Right lobe of liver (tissue), 6 donors: ENCODE results near the gene ASB13. TPM values are rescaled to one million over a fixed set of nuclear protein-coding genes. Genes with fewer than 3 reads are reported as not detected.

Source experiments
- ATAC-seq, 4 donors: fragments of 200-7000 bp; cut with Tn5 transposase; one replicate each; pipeline ENCODE4 v1.9.1; 2020; ENCODE audit warnings: mild to moderate bottlenecking in 4 of 4, moderate library complexity in 4 of 4
- DNase-seq, 3 donors: peaks; one replicate each; pipeline ENCODE4 v3.0.0-alpha.2; 2020
- H3K27ac ChIP-seq, 3 donors: fragments of 200-600 bp; one replicate each; pipeline ENCODE4 v1.8.0; 2022
- H3K27me3 ChIP-seq, 2 donors: fragments of 200-600 bp; one replicate each; pipeline ENCODE4 v1.8.0; 2022
- H3K36me3 ChIP-seq, 4 donors: fragments of 200-600 bp; sonication (generic) in 1 of 4; one replicate each; pipeline versions ENCODE4 v1.5.1 to v1.8.0; 2017 to 2022; ENCODE audit warnings: control low read depth in 1 of 4
- H3K4me1 ChIP-seq, 4 donors: fragments of 200-600 bp; sonication (generic) in 1 of 4; one replicate each; pipeline versions ENCODE4 v1.5.1 to v1.8.0; 2017 to 2022; ENCODE audit warnings: control low read depth in 1 of 4
- H3K4me3 ChIP-seq, 3 donors: fragments of 200-600 bp; one replicate each; pipeline ENCODE4 v1.8.0; 2022
- H3K9me3 ChIP-seq, 4 donors: fragments of 200-600 bp; sonication (generic) in 1 of 4; one replicate each; pipeline versions ENCODE4 v1.5.1 to v1.8.0; 2017 to 2022; ENCODE audit warnings: control low read depth in 1 of 4
- POLR2A ChIP-seq: fragments of 450-650 bp; IDR thresholded peaks from one replicate; pipeline ENCODE4 v1.6.1; 2017; ENCODE audit warnings: antibody characterized with exemption, mild to moderate bottlenecking
- WGBS: methylation state at CpG from one replicate; pipeline ENCODE4 v1.1.6; 2018; ENCODE audit warnings: low coverage, low lambda C conversion rate; ENCODE audit not compliant: insufficient coverage; ENCODE audit errors: missing lambda C conversion rate; 5-methylcytosine and 5-hydroxymethylcytosine counted together
- intact Hi-C, 2 donors: fragments of 100-400 bp; cut with DNase I; formaldehyde crosslinking; loops; one replicate each; pipeline versions ENCODE4 v1.11.2 to v1.14.1; 2022
- total RNA-seq, 6 experiments: library from RNA; depleted of rRNA in 2 of 6; stranded (reverse); fragments of >200 nt in 2 of 6; fragmentation: NEBNext Ultra II Directional in 3 of 6; extraction: Animal tissue kit (Norgen Biotek cat#: 25700) in 3 of 6; gene quantifications; one replicate each; pipeline versions ENCODE4 v1.1.0 to v1.2.4, GENCODE V29; 2016 to 2023
- TF ChIP-seq, protein P1 (sequence below), 4 donors: fragments of 200-600 bp in 3 of 4; fragments of 450-650 bp in 1 of 4; IDR thresholded peaks; one replicate each; pipeline versions ENCODE4 v1.5.1 to v1.8.0; 2016 to 2022; ENCODE audit warnings: antibody characterized with exemption in 4 of 4, mild to moderate bottlenecking in 2 of 4
- donor health status: DM: no; HTN: yes; CAD: no.
- donor health status: DM: no; HTN: no; CAD: no.
- donor health status: DM: no; HTN: no; CAD: no.
- donor health status: DM: no; HTN: yes; CAD: no.
- donor health status: DM: no; HTN: yes; CAD: no.

ASB13 gene
- total RNA-seq, 6 experiments from 2014 or later: 19.7 to 117 (median 64.7) TPM

DNA sequence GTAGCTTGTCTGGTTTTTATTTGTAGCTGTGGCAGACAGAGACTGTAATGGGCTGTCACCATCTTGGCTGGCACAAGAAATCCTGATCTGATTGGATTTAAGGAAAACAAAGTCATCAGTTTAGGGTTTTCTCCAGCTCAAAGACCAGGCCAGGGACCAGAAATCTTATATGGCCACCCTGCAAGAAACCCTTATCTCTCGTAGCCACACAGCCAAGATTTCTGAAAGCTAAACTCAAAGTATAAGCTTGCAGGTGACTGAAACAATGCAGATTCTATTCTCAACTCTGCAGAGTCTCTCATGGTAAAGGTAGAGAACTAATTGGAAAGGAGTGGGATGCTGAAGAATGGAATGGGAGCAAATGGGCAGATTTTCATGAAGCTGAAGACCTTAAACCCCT lies 3.2 kb upstream of the ASB13 start:
- ATAC-seq (no peak), DNase-seq (no peak)
- TF ChIP-seq, protein P1, sequence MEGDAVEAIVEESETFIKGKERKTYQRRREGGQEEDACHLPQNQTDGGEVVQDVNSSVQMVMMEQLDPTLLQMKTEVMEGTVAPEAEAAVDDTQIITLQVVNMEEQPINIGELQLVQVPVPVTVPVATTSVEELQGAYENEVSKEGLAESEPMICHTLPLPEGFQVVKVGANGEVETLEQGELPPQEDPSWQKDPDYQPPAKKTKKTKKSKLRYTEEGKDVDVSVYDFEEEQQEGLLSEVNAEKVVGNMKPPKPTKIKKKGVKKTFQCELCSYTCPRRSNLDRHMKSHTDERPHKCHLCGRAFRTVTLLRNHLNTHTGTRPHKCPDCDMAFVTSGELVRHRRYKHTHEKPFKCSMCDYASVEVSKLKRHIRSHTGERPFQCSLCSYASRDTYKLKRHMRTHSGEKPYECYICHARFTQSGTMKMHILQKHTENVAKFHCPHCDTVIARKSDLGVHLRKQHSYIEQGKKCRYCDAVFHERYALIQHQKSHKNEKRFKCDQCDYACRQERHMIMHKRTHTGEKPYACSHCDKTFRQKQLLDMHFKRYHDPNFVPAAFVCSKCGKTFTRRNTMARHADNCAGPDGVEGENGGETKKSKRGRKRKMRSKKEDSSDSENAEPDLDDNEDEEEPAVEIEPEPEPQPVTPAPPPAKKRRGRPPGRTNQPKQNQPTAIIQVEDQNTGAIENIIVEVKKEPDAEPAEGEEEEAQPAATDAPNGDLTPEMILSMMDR (IDR thresholded peaks at IDR 0.05): no peak
- TF ChIP-seq POLR2A: no peak
- Histone ChIP-seq H3K9me3 (no peaks in the 10 kb centered on the region), H3K27ac (no peak overlapping the region), H3K27me3 (no peaks in the 10 kb centered on the region), H3K4me3 (no peak overlapping the region), H3K4me1 (peaks cover 0 to 22% (median 9%) of the 10 kb centered on the region in 4 donors), H3K36me3 (no peaks in the 10 kb centered on the region)
- WGBS: 88% methylated on average over 1 of the region's 1 CpG
- intact Hi-C loops: no loop called here

DNA sequence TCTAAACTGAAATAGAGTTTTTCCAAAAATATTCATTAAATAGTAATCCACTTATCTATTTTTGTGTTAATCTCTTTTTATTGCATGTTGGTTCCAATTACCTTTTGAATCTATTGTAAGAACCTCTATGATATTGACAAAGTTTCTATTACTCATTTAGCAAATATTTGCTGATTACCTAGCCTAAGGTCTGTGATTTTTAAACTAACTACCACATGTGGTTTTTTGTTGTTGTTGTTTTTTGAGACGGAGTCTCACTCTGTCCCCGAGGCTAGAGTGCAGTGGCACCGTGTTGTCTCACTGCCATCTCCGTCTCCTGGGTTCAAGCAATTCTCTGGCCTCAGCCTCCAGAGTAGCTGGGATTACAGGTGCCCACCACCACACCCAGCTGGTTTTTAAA lies 2.0 kb upstream of the ASB13 start:
- H3K4me1 ChIP-seq: peaks cover 0 to 32% (median 14%) of the 10 kb centered on the region in 4 donors
- H3K9me3 ChIP-seq: no peaks in the 10 kb centered on the region
- intact Hi-C loops: no loop called here
- TF ChIP-seq, protein P1 (IDR thresholded peaks at IDR 0.05): no peak
- TF ChIP-seq POLR2A: no peak
- WGBS: 39% methylated on average over 3 of the region's 4 CpGs
- H3K36me3 ChIP-seq: no peaks in the 10 kb centered on the region
- DNase-seq (no peak), ATAC-seq (peak; percentile 4 to 59 (median 52))
- H3K4me3 ChIP-seq: no peak overlapping the region
- H3K27ac ChIP-seq: no peak overlapping the region
- no peaks in the 10 kb centered on the region for H3K27me3 ChIP-seq

DNA sequence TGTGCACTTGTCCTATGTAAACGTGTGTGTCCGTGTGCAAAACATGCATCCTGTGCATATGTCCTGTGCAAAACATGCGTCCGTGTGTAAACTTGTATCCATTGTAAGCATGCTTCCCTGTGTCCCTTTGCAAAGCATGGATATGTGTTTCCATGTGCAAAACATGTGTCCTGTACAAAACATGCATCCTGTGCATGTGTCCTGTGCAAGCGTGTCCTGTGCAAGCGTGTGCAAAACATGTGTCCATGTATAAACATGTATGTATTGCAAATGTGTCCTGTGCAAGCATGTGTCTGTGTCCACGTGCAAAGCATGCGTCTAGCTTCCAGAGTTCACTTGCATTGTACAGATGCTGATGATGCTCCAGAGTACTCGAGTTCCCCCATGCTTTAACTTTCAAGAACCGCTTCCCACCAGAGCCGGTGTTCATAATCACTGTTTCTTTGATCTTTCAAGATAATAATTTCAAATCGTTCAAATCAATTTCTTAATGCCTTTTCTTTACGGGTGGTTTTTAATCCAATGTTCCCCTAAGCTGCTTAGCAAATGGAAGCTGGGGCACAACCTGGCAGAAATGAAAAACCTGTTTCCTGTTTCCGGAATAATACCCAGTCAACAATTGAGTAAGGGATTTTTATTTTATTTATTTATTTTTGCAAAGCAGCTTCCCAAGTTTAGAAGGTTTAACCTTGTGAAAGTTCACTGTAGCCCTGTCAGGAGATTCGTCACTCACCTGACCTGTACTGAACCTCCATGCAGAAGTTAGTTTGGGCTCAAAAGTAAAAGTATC lies 641 bp upstream of the ASB13 start:
- WGBS: 31% methylated on average over 15 of the region's 15 CpGs
- TF ChIP-seq, protein P1 (IDR thresholded peaks at IDR 0.05): no peak
- TF ChIP-seq POLR2A: no peak
- intact Hi-C loops: no loop called here
- no peak for DNase-seq
- H3K27ac ChIP-seq: peak overlapping the region in 1 of 3 donors; percentile 83
- ATAC-seq: no peak
- H3K36me3 ChIP-seq: no peaks in the 10 kb centered on the region
- H3K4me3 ChIP-seq: peak overlapping the region; percentile 93 to 97 (median 96)
- no peaks in the 10 kb centered on the region for H3K27me3 ChIP-seq
- H3K9me3 ChIP-seq: no peaks in the 10 kb centered on the region
- H3K4me1 ChIP-seq: peaks cover 0 to 35% (median 15%) of the 10 kb centered on the region in 4 donors

DNA sequence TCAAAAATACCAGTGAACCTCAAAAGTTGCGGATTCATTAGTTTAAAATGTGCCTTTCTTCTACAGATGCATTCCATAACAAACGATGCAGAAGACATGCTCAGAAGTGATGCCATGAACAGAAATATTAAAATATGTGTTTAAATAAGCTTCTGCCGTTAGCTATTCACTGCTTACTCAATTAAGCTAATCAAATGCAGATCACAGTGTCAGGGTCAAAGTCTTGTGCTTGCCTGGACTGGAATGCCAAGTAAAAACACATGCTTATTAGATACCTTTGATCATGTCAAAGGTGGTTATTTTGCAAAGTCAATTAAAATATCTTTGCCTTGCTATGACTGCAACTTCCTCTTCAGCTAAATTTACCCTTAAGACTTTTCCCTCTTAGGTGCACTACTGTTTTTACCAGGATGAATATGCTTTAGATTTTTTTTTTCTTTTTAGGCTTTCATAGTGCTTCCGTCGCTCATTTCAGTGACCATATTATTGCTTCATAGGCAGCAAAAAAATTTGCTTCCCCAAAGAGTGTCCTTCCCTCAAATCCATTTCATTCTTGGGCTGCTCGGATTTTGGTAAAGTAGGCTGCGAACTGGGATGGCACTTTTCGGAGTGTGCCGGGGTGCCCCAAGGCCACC lies 905 bp downstream of the ASB13 start:
- TF ChIP-seq, protein P1 (IDR thresholded peaks at IDR 0.05): no peak
- TF ChIP-seq POLR2A: no peak
- peak; percentile 41 to 52 (median 47) for ATAC-seq
- 11% methylated on average over 9 of the region's 9 CpGs for WGBS
- DNase-seq: no peak
- Histone ChIP-seq H3K4me3 (peak overlapping the region; percentile 93 to 97 (median 96)), H3K27ac (peak overlapping the region; percentile 83 to 92 (median 83)), H3K4me1 (peaks cover 0 to 49% (median 23%) of the 10 kb centered on the region in 4 donors), H3K27me3 (no peaks in the 10 kb centered on the region), H3K36me3 (no peaks in the 10 kb centered on the region), H3K9me3 (no peaks in the 10 kb centered on the region)
- intact Hi-C loops: no loop called here
